ENCODE data around the gene ME2.
"Not testable (repeated sequence)": the region's sequence is repeated elsewhere in the genome, so short reads cannot be mapped to it uniquely, and the experiment has no call there.

Gene ME2

DNA sequence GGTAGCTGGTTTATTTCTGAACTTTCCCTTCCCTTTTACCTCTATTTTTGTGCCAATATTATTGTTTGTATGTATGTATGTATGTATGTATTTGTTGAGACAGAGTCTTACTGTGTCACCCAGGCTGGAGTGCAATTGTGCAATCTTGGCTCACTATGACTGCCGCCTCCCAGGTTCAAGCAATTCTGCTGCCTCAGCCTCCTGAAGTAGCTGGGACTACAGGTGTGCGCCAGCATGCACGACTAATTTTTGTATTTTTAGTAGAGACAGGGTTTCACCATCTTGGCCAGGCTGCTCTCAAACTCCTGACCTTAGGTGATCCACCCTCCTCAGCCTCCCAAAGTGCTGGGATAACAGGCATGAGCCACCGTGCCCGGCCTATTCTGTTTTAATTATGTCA, 93.5 kb downstream of the ME2 start:
- DNase-seq: not testable (repeated sequence)

DNA sequence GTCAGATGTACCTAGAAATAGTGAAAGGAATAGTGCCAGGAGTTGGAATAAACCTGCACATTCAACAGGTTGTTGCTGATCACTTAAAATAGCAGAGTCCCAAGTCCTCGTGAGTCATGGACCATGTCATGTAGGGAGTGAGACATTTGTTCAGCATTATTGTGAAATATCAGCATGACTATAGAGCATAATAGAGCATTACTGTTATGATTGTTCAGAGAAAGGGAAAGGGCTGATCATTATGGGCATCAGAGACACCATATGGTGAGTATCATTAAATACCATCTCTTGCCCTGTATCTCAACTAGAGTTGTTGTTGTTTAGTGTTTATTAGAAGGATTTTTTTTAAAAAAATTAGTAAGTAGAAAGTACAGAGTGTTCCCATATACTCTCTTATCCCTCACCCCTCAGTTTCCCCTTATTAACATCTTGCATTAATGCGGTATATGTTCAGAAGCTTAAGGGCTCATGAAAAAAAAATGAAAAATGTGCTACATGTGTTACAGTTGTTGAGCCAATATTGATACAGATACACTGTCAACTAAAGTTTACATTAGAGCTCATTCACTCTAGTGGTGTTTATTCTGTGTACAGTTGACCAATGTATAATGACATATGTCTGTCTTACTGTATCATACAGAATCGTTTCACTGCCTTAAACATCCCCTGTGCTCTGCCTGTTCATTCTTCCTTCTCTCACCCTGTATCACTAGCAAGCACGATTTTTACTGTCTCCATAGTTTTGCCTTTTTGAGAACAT, 94.6 kb downstream of the ME2 start:
- no peak for DNase-seq

DNA sequence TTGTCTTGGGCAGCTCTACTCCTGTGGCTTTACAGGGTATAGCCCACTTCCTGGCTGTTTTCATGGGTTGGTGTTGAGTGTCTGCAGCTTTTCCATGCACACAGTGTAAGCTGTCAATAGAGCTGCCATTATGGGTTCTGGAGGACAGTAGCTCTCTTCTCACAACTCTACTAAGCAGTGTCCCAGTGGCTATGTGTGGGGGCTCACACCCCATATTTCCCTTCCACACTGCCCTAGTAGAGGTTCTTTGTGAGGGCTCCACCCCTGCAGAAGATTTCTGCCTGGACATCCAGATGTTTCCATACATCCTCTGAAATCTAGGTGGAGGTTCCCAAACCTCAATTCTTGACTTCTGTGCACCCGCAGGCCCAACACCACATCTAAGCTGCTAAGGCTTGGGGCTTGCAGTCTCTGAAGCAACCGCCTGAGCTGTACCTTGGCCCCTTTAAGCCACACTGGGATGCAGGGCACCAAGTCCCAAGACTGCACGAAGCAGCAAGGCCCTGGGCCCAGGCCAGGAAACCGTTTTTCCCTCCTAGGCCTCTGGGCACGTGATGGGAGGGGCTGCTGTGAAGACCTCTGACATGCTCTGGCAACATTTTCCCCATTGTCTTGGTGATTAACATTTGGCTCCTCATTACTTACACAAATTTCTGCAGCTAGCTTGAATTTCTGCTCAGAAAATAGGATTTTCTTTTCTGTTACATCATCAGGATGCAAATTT, 98.3 kb downstream of the ME2 start:
- DNase-seq: no peak

GRCh38 chr18:50981381-50981780, 102.5 kb downstream of the ME2 start:
- DNase-seq: no peak

GRCh38 chr18:50982086-50982801, 103.3 kb downstream of the ME2 start:
- DNase-seq: no peak

DNA sequence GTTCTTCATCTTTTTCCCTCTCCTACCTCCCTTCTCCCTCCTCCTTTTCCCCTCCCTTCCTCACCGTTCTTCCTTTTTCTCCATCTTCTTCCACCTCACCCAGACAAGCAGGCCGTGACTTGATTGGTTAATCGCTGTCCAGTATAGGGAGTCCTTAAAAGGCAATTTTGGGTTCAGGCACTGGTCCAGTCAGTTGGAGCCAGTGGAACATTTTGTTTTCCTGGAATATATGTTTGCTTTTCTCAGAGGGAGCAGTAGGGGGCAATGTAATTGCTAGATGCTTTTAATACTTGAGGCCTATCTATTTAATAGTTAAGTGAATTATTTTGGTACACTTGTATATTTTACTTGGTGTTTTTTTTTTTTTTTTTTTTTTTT, 103.9 kb downstream of the ME2 start:
- no peak for DNase-seq

- no peak for DNase-seq
Measured at GRCh38 chr18:50986360-50987087, 107.6 kb downstream of the ME2 start.

DNA sequence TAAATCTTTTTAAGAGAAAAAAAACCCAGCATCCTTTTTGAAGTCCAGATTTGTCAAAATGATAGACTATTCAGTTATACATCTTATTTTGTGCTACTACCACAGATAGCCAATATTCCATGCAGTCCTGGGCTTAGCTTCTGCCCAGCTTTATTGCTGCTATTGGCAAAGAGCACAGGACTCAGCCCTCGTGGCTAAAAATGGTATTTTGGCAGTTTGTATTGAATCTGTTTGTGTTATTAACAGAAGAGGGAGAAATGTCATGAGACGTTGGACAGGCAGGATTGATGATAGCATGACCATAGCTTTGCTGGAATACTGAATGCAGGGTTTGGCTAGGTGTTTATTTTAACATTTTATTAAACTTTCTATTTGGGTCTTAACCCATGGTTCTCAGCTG, 108.3 kb downstream of the ME2 start:
- no peak for DNase-seq

DNA sequence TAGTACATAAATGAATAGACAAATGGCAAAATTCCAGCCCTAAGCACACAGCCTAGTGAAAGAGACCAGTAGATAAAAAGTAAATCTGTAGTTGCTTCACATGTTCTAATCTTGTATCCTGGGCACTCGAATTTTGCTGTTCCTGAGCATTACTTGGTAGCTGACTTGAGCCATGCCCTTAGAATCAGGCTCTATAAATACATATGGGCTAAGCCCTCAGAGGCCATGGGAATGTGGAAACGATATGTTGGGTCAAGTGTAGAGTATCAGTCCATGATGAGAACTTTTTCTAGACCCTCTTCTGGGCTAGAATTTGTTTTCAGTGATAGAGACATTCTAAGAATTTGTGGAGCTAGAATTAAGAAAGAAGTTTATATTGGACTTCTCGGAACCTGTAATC, 110.8 kb downstream of the ME2 start:
- no peak for DNase-seq

- no peak for DNase-seq
Measured at GRCh38 chr18:50992351-50992762, 113.4 kb downstream of the ME2 start.

DNA sequence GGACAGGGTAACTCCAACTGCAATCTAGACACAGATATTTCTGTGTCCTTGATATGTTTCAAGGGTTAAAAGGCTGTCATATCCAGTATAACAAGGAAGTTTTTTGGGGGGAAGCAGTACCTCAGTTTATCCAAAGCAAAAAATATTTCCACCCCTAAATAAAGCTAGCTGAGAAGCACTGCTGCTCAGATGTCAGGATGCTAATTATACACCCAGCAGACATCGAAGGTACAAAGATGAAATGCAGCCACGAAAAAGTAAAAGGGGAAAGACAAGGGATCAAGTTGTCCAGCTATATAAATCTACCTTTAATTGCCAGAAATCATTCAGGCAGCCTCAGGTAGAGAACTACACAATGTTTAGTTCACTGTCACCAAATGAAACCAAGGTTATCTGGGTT, 115.1 kb downstream of the ME2 start:
- DNase-seq: no peak

DNA sequence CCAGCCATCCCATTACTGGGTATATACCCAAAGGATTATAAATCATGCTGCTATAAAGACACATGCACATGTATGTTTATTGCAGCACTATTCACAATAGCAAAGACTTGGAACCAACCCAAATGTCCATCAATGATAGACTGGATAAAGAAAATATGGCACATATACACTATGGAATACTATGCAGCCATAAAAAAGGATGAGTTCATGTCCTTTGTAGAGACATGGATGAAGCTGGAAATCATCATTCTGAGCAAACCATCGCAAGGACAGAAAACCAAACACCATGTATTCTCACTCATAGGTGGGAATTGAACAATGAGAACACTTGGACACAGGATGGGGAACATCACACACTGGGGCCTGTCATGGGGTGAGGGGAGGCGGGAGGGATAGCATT, 124.3 kb downstream of the ME2 start:
- DNase-seq: not testable (repeated sequence)

Data from amygdala (tissue), 56 donors.